ENCODE data around the gene LRMDA. TPM values are rescaled to one million over a fixed set of nuclear protein-coding genes. Genes with fewer than 3 reads are reported as not detected.

Gene LRMDA
- total RNA-seq, 3 donors from 2014 or later, result 9.4 to 14.9 (median 10.3) TPM

GRCh38 chr10:75547391-75548298 is 116.2 kb downstream of the LRMDA start:
- ATAC-seq (no peak), DNase-seq (no peak)
- no peaks in the 10 kb centered on the region for H3K4me1 ChIP-seq (ENCODE audit: low read depth)
- no peaks in the 10 kb centered on the region for H3K9me3 ChIP-seq
- TF ChIP-seq CTCF (IDR thresholded peaks at IDR 0.05), result no peak
- no peaks in the 10 kb centered on the region for H3K36me3 ChIP-seq (ENCODE audit: low read depth)
- intact Hi-C loops (cut with DNase I, micrococcal nuclease), result no loop called here
- H3K4me3 ChIP-seq, result no peak overlapping the region

- DNase-seq, result no peak
- no peak for ATAC-seq
- H3K9me3 ChIP-seq, result no peaks in the 10 kb centered on the region
- TF ChIP-seq CTCF (IDR thresholded peaks at IDR 0.05), result no peak
- H3K36me3 ChIP-seq (ENCODE audit: low read depth), result no peaks in the 10 kb centered on the region
- intact Hi-C loops (cut with DNase I, micrococcal nuclease), result no loop called here
- H3K4me1 ChIP-seq (ENCODE audit: low read depth), result no peaks in the 10 kb centered on the region
- H3K4me3 ChIP-seq, result no peak overlapping the region
Measured at GRCh38 chr10:75548356-75548755, 116.9 kb downstream of the LRMDA start.

DNA sequence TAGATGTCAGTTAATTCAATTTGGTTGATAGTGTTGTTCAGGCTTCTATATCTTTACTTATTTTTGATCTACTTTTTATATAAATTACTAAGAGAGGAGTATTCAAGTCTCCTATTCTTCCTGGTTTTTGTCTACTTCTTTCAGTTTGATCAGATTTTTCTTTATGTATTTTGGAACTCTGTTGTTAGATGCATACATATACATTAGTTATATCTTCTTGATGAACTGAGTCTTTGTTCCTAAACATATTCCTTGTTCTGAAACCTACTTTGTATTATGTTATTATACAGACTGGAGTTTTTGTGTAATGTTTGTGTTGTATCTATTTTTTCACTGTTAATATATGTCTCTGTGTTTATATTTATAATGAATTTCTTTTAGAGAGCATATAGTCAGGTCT is 118.8 kb downstream of the LRMDA start:
- Histone ChIP-seq H3K4me3 (no peak overlapping the region), H3K36me3 (ENCODE audit: low read depth) (no peaks in the 10 kb centered on the region), H3K4me1 (ENCODE audit: low read depth) (no peaks in the 10 kb centered on the region), H3K9me3 (no peaks in the 10 kb centered on the region)
- no peak for DNase-seq
- no peak for ATAC-seq
- no peak for TF ChIP-seq CTCF (IDR thresholded peaks at IDR 0.05)
- intact Hi-C loops (cut with DNase I, micrococcal nuclease), result no loop called here

DNA sequence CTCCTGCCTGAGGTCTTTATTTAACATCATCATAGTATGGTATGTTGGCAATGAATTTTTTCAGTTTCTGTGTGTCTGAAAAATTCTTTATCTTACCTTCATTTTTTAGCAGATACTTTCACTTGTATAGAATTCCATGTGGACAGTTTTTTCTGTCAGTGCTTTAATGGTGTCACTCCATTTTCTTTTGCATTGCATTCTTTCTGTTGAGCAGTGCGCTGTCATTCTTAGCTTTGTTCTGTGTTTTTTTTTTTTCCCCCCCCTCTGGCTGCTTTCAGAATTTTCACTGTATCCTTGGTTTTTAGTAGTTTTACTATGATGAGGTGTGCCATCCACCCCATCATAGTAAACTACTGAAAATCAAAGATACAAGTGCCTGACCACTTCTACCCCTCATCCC is 120.7 kb downstream of the LRMDA start:
- intact Hi-C loops (cut with DNase I, micrococcal nuclease), result no loop called here
- H3K4me1 ChIP-seq (ENCODE audit: low read depth), result no peaks in the 10 kb centered on the region
- TF ChIP-seq CTCF (IDR thresholded peaks at IDR 0.05), result no peak
- no peaks in the 10 kb centered on the region for H3K36me3 ChIP-seq (ENCODE audit: low read depth)
- DNase-seq (no peak), ATAC-seq (no peak)
- no peaks in the 10 kb centered on the region for H3K9me3 ChIP-seq
- H3K4me3 ChIP-seq, result no peak overlapping the region

DNA sequence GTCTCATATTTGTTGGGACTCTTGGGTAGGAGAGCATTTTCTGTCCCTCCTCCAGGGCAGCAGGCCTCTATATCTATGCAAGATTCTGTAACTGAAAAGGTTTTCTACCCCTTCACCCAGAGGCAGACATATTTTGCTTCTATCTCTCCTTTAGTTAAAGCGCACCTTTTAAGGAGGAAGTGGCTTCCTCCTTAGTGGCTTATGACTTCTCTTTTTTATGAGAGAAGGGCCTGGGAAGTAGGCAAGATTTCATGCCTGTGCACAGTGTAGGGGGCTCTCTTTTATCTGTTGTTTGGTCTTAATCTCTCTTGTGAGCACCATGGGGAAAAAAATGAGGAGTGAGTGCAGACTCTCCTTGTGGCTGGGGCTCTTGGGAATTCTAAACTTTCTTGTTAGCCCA is 122.1 kb downstream of the LRMDA start:
- TF ChIP-seq CTCF (IDR thresholded peaks at IDR 0.05), result no peak
- no peaks in the 10 kb centered on the region for H3K9me3 ChIP-seq
- no peak for ATAC-seq

More for the DNA sequence above, 122.1 kb downstream of the LRMDA start:
- Histone ChIP-seq H3K36me3 (ENCODE audit: low read depth) (no peaks in the 10 kb centered on the region), H3K4me3 (no peak overlapping the region), H3K4me1 (ENCODE audit: low read depth) (no peaks in the 10 kb centered on the region)
- no peak for DNase-seq
- intact Hi-C loops (cut with DNase I, micrococcal nuclease), result no loop called here

Measured in mucosa of descending colon (tissue), 3 donors.